GM12801 (cell line): Measurements from ENCODE around the gene GLI2.

Experiments used
- TF ChIP-seq, protein P1 (sequence below): IDR thresholded peaks from one replicate; pipeline ENCODE4 v1.5.1; 2011; ENCODE audit warnings: control low read depth; ENCODE audit not compliant: insufficient read length; ENCODE audit errors: extremely low read depth

Gene GLI2

DNA sequence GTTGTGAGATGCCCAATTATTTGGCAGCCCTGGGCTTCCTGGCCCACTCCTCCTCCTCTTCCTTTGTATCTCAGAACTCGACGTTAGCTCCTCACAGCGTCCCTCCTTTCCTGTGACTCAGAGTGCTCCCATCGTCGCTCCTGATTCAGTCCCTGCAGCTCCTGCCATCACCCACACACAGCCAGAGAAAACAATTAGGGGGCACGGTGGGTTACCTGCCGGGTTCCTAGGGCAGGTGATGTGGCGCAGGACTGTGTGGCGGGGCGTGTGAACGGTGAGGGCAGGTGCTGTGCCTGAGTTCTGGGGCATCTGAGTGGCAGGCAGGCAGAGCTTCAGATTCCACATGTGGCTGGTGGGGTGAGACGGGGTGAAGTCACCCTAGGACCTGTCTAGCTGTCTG lies 42.6 kb downstream of the GLI2 start:
- TF ChIP-seq, protein P1, sequence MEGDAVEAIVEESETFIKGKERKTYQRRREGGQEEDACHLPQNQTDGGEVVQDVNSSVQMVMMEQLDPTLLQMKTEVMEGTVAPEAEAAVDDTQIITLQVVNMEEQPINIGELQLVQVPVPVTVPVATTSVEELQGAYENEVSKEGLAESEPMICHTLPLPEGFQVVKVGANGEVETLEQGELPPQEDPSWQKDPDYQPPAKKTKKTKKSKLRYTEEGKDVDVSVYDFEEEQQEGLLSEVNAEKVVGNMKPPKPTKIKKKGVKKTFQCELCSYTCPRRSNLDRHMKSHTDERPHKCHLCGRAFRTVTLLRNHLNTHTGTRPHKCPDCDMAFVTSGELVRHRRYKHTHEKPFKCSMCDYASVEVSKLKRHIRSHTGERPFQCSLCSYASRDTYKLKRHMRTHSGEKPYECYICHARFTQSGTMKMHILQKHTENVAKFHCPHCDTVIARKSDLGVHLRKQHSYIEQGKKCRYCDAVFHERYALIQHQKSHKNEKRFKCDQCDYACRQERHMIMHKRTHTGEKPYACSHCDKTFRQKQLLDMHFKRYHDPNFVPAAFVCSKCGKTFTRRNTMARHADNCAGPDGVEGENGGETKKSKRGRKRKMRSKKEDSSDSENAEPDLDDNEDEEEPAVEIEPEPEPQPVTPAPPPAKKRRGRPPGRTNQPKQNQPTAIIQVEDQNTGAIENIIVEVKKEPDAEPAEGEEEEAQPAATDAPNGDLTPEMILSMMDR = no peak

DNA sequence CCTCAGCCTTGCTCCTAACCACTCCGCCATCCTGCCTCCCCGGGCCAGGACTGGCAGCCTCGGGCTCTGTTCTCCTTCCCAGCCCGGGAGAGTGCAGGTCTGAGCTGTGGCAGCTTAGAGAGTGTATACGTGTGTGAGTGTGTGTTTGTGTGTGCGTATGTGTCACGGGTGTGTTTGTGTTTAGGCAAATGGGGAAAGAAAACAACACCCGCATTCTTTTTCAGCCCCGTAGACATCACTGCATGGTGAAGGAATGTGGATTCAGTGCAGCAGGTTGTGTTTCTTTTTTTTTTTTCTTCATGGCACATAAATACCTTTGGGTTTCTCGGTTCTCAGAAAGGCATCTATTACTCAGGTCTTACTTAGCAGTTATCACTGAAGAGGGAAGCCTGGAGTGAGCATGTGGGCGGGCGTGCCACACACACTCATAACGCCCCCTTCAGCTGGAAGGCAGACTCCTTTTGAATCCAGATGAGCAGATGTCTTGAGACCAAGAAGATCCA lies 44.2 kb downstream of the GLI2 start:
- TF ChIP-seq, protein P1 = no peak

DNA sequence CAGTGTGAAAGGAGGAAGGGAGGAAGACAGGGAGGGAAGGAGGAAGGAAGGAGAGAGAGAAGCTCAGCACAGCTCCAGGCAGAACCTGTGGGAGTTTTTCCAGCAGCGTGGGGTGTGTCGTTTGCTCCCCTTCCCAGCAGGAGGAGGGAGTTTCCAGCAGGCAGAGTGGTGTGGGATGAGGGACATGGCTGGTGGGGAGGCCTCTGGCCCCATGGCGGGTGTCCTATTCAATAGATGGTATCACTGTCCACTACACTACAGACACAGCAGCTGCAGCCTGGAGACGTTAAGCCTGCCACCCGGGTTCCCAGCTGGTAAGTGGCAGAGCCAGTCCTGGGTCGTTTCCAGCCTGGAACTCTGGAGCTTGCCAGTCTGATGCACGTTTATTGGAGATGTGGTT lies 44.7 kb downstream of the GLI2 start:
- TF ChIP-seq, protein P1 = no peak

DNA sequence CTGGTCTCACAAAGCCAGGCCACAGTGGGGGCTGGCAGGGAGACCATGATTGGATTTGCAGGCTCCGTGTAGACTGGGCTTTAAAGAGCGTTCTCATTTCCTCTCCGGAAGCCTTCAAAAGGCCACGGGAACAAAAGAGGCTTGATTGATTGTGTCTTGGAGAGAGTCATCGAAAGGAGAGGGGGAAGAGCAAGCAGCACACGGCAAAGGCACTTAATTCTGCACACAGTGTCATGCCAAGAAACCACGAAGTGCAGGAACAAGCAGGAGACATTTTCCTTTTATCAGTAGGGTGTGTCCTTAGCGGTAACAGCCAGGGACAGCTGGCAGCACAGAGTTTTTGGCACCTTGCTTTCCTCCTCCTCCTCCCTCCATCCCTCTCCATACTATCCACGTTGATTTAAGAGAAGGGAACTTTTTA lies 47.7 kb downstream of the GLI2 start:
- TF ChIP-seq, protein P1 = no peak

DNA sequence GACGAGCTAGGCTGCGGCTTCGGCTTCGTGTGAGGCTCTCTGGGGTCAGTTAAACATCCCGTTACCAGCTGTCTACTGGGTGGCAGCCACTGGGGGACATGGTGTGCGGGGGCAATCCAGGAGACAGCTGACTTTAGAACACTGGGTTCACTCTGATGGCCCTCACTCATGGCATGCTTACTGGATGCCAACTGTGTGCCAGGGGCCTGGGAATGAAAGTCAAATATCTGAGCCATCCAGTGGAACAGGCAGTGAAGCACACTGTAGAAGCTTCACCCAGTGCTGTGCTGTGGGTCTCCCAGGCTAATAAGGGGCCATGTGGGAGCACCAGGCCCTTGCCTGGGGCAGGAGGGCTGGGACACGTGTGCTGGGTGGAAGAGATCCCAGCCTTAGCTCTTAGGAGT lies 48.3 kb downstream of the GLI2 start:
- TF ChIP-seq, protein P1 = no peak
